ENCODE data around the gene RIBC1.

RIBC1 gene

GRCh38 chrX:53441531-53442321, 19.1 kb downstream of the RIBC1 start:
- H3K4me3 ChIP-seq (ENCODE audit: low read length): peak overlapping the region; percentile 56
- no peak for TF ChIP-seq CTCF (conservative IDR thresholded peaks at IDR 0.05; ENCODE audit: low read length)
- DNase-seq (ENCODE audit: low read depth): peak; percentile 60

GRCh38 chrX:53442322-53442631, 19.6 kb downstream of the RIBC1 start:
- TF ChIP-seq CTCF (conservative IDR thresholded peaks at IDR 0.05; ENCODE audit: low read length): no peak
- no peak overlapping the region for H3K4me3 ChIP-seq (ENCODE audit: low read length)
- DNase-seq (ENCODE audit: low read depth): no peak

- no peak overlapping the region for H3K4me3 ChIP-seq (ENCODE audit: low read length)
- peak; percentile 68 for TF ChIP-seq CTCF (conservative IDR thresholded peaks at IDR 0.05; ENCODE audit: low read length)
- peak; percentile 15 for DNase-seq (ENCODE audit: low read depth)
Observed at GRCh38 chrX:53445977-53446376, 23.3 kb downstream of the RIBC1 start.

- TF ChIP-seq CTCF (conservative IDR thresholded peaks at IDR 0.05; ENCODE audit: low read length): no peak
- no peak overlapping the region for H3K4me3 ChIP-seq (ENCODE audit: low read length)
- no peak for DNase-seq (ENCODE audit: low read depth)
Observed at GRCh38 chrX:53447441-53447840, 24.8 kb downstream of the RIBC1 start.

GRCh38 chrX:53449632-53450031, 27.0 kb downstream of the RIBC1 start:
- no peak overlapping the region for H3K4me3 ChIP-seq (ENCODE audit: low read length)
- TF ChIP-seq CTCF (conservative IDR thresholded peaks at IDR 0.05; ENCODE audit: low read length): no peak
- no peak for DNase-seq (ENCODE audit: low read depth)

- H3K4me3 ChIP-seq (ENCODE audit: low read length): no peak overlapping the region
- TF ChIP-seq CTCF (conservative IDR thresholded peaks at IDR 0.05; ENCODE audit: low read length): no peak
- DNase-seq (ENCODE audit: low read depth): no peak
Observed at GRCh38 chrX:53452812-53453211, 30.1 kb downstream of the RIBC1 start.

- no peak for TF ChIP-seq CTCF (conservative IDR thresholded peaks at IDR 0.05; ENCODE audit: low read length)
- DNase-seq (ENCODE audit: low read depth): peak; percentile 61
- no peak overlapping the region for H3K4me3 ChIP-seq (ENCODE audit: low read length)
Observed at GRCh38 chrX:53456254-53456653, 33.6 kb downstream of the RIBC1 start.

Data from AG10803 (cell line).